ENCODE data around the gene ARHGAP18.
A peak's percentile ranks its signal among the peaks of the same experiment; 100 is the strongest.

Gene ARHGAP18

GRCh38 chr6:129686941-129687627 lies 22.9 kb downstream of the ARHGAP18 start:
- ChIA-PET CTCF (interaction anchor here (1.0 to 3.3 kb wide), 5 partner anchors 12 to 186 kb away, joined by 3 to 9 read pairs (median 3); no protein-coding TSS in a partner anchor), POLR2A (interaction anchor here (0.9 to 1.3 kb wide), 2 partner anchors 14 to 17 kb away, joined by 3 to 5 read pairs; no protein-coding TSS in a partner anchor)
- peak overlapping the region in 1 of 7 experiments; percentile 8 for H3K4me3 ChIP-seq (ENCODE audit: control insufficient read depth in 1 of 7, extremely low read depth in 1 of 7, insufficient read depth in 4 of 7, low read depth in 2 of 7, low read length in 6 of 7)
- H3K9me3 ChIP-seq (ENCODE audit: control extremely low read depth in 1 of 5, control insufficient read depth in 4 of 5, insufficient read depth in 2 of 5, low read depth in 1 of 5, low read length in 4 of 5) = no peaks in the 10 kb centered on the region
- peaks cover 26 to 84% (median 45%) of the 10 kb centered on the region in 4 experiments for H3K4me1 ChIP-seq (ENCODE audit: control extremely low read depth in 1 of 4, control insufficient read depth in 4 of 4, insufficient read depth in 4 of 4, low read length in 3 of 4)
- DNase-seq = peak; percentile 64 to 92 (median 87)
- H3K36me3 ChIP-seq (ENCODE audit: control insufficient read depth in 4 of 4, insufficient read depth in 4 of 4, low read length in 3 of 4) = no peaks in the 10 kb centered on the region
- WGBS (ENCODE audit: insufficient coverage) = 54% methylated on average over 5 of the region's 7 CpGs
- no peak overlapping the region for H3K27ac ChIP-seq (ENCODE audit: insufficient read depth in 1 of 2, low read depth in 1 of 2, low read length in 2 of 2, poor library complexity in 1 of 2, severe bottlenecking in 2 of 2)
- H3K27me3 ChIP-seq (replicated peaks in 2 of 5; ENCODE audit: control insufficient read depth in 4 of 5, insufficient read depth in 5 of 5, low read length in 4 of 5) = no peaks in the 10 kb centered on the region

GRCh38 chr6:129685662-129686031 lies 24.3 kb downstream of the ARHGAP18 start:
- Histone ChIP-seq H3K9me3 (ENCODE audit: control extremely low read depth in 1 of 5, control insufficient read depth in 4 of 5, insufficient read depth in 2 of 5, low read depth in 1 of 5, low read length in 4 of 5) (no peaks in the 10 kb centered on the region), H3K27ac (ENCODE audit: insufficient read depth in 1 of 2, low read depth in 1 of 2, low read length in 2 of 2, poor library complexity in 1 of 2, severe bottlenecking in 2 of 2) (peak overlapping the region in 1 of 2 experiments; percentile 86), H3K27me3 (replicated peaks in 2 of 5; ENCODE audit: control insufficient read depth in 4 of 5, insufficient read depth in 5 of 5, low read length in 4 of 5) (no peaks in the 10 kb centered on the region), H3K4me3 (ENCODE audit: control insufficient read depth in 1 of 7, extremely low read depth in 1 of 7, insufficient read depth in 4 of 7, low read depth in 2 of 7, low read length in 6 of 7) (peak overlapping the region in 2 of 7 experiments; percentile 1 to 10), H3K4me1 (ENCODE audit: control extremely low read depth in 1 of 4, control insufficient read depth in 4 of 4, insufficient read depth in 4 of 4, low read length in 3 of 4) (peaks cover 28 to 80% (median 44%) of the 10 kb centered on the region in 4 experiments), H3K36me3 (ENCODE audit: control insufficient read depth in 4 of 4, insufficient read depth in 4 of 4, low read length in 3 of 4) (no peaks in the 10 kb centered on the region)
- DNase-seq = peak in 2 of 3 donors; percentile 30 to 34
- WGBS (ENCODE audit: insufficient coverage) = 78% methylated on average over 3 of the region's 5 CpGs
- ChIA-PET CTCF (interaction anchor here (0.7 to 1.3 kb wide), 5 partner anchors 22 to 63 kb away, joined by 3 read pairs; partner anchors contain the start of gene ARHGAP18), POLR2A (interaction anchor here (0.6 kb wide), 1 partner anchor 87 kb away, joined by 3 read pairs; no protein-coding TSS in a partner anchor)

- no peaks in the 10 kb centered on the region for H3K36me3 ChIP-seq (ENCODE audit: control insufficient read depth in 4 of 4, insufficient read depth in 4 of 4, low read length in 3 of 4)
- H3K4me3 ChIP-seq (ENCODE audit: control insufficient read depth in 1 of 7, extremely low read depth in 1 of 7, insufficient read depth in 4 of 7, low read depth in 2 of 7, low read length in 6 of 7) = peak overlapping the region in 1 of 7 experiments; percentile 30
- CTCF ChIA-PET = interaction anchor here (0.9 to 1.8 kb wide), 8 partner anchors 9 to 88 kb away, joined by 3 to 7 read pairs (median 4); partner anchors contain the start of gene ARHGAP18
- WGBS (ENCODE audit: insufficient coverage) = 83% methylated on average over 7 of the region's 8 CpGs
- DNase-seq = no peak
- no peaks in the 10 kb centered on the region for H3K27me3 ChIP-seq (replicated peaks in 2 of 5; ENCODE audit: control insufficient read depth in 4 of 5, insufficient read depth in 5 of 5, low read length in 4 of 5)
- no peaks in the 10 kb centered on the region for H3K9me3 ChIP-seq (ENCODE audit: control extremely low read depth in 1 of 5, control insufficient read depth in 4 of 5, insufficient read depth in 2 of 5, low read depth in 1 of 5, low read length in 4 of 5)
- H3K27ac ChIP-seq (ENCODE audit: insufficient read depth in 1 of 2, low read depth in 1 of 2, low read length in 2 of 2, poor library complexity in 1 of 2, severe bottlenecking in 2 of 2) = peak overlapping the region in 1 of 2 experiments; percentile 86
- POLR2A ChIA-PET = interaction anchor here (0.6 kb wide), 1 partner anchor 87 kb away, joined by 3 read pairs; no protein-coding TSS in a partner anchor
- peaks cover 29 to 86% (median 44%) of the 10 kb centered on the region in 4 experiments for H3K4me1 ChIP-seq (ENCODE audit: control extremely low read depth in 1 of 4, control insufficient read depth in 4 of 4, insufficient read depth in 4 of 4, low read length in 3 of 4)
Measured at GRCh38 chr6:129684903-129685661, 24.9 kb downstream of the ARHGAP18 start.

GRCh38 chr6:129684323-129684884 lies 25.6 kb downstream of the ARHGAP18 start:
- WGBS (ENCODE audit: insufficient coverage) = no CpG with 5 or more reads among the region's 6 CpGs
- H3K9me3 ChIP-seq (ENCODE audit: control extremely low read depth in 1 of 5, control insufficient read depth in 4 of 5, insufficient read depth in 2 of 5, low read depth in 1 of 5, low read length in 4 of 5) = no peaks in the 10 kb centered on the region
- peak in 1 of 3 donors; percentile 31 for DNase-seq
- peak overlapping the region in 2 of 7 experiments; percentile 30 to 43 for H3K4me3 ChIP-seq (ENCODE audit: control insufficient read depth in 1 of 7, extremely low read depth in 1 of 7, insufficient read depth in 4 of 7, low read depth in 2 of 7, low read length in 6 of 7)
- H3K27me3 ChIP-seq (replicated peaks in 2 of 5; ENCODE audit: control insufficient read depth in 4 of 5, insufficient read depth in 5 of 5, low read length in 4 of 5) = no peaks in the 10 kb centered on the region
- H3K36me3 ChIP-seq (ENCODE audit: control insufficient read depth in 4 of 4, insufficient read depth in 4 of 4, low read length in 3 of 4) = no peaks in the 10 kb centered on the region
- POLR2A ChIA-PET = interaction anchor here (0.7 kb wide), 1 partner anchor 12 kb away, joined by 3 read pairs; no protein-coding TSS in a partner anchor
- CTCF ChIA-PET = interaction anchor here (1.0 to 2.6 kb wide), 9 partner anchors 8 to 87 kb away, joined by 3 to 12 read pairs (median 5); partner anchors contain the start of gene ARHGAP18
- H3K27ac ChIP-seq (ENCODE audit: insufficient read depth in 1 of 2, low read depth in 1 of 2, low read length in 2 of 2, poor library complexity in 1 of 2, severe bottlenecking in 2 of 2) = peak overlapping the region; percentile 48 to 86
- H3K4me1 ChIP-seq (ENCODE audit: control extremely low read depth in 1 of 4, control insufficient read depth in 4 of 4, insufficient read depth in 4 of 4, low read length in 3 of 4) = peaks cover 32 to 89% (median 45%) of the 10 kb centered on the region in 4 experiments

- ChIA-PET CTCF (interaction anchor here (0.7 to 2.6 kb wide), 10 partner anchors 9 to 86 kb away, joined by 3 to 12 read pairs (median 5); partner anchors contain the start of gene ARHGAP18), POLR2A (interaction anchor here (0.7 kb wide), 1 partner anchor 11 kb away, joined by 3 read pairs; no protein-coding TSS in a partner anchor)
- 0% methylated on average over 8 of the region's 9 CpGs for WGBS (ENCODE audit: insufficient coverage)
- Histone ChIP-seq H3K4me3 (ENCODE audit: control insufficient read depth in 1 of 7, extremely low read depth in 1 of 7, insufficient read depth in 4 of 7, low read depth in 2 of 7, low read length in 6 of 7) (peak overlapping the region in 3 of 7 experiments; percentile 6 to 43 (median 23)), H3K27me3 (replicated peaks in 2 of 5; ENCODE audit: control insufficient read depth in 4 of 5, insufficient read depth in 5 of 5, low read length in 4 of 5) (no peaks in the 10 kb centered on the region), H3K27ac (ENCODE audit: insufficient read depth in 1 of 2, low read depth in 1 of 2, low read length in 2 of 2, poor library complexity in 1 of 2, severe bottlenecking in 2 of 2) (peak overlapping the region; percentile 81 to 86), H3K36me3 (ENCODE audit: control insufficient read depth in 4 of 4, insufficient read depth in 4 of 4, low read length in 3 of 4) (no peaks in the 10 kb centered on the region), H3K9me3 (ENCODE audit: control extremely low read depth in 1 of 5, control insufficient read depth in 4 of 5, insufficient read depth in 2 of 5, low read depth in 1 of 5, low read length in 4 of 5) (no peaks in the 10 kb centered on the region), H3K4me1 (ENCODE audit: control extremely low read depth in 1 of 4, control insufficient read depth in 4 of 4, insufficient read depth in 4 of 4, low read length in 3 of 4) (peaks cover 32 to 85% (median 45%) of the 10 kb centered on the region in 4 experiments)
- peak; percentile 96 to 99 (median 96) for DNase-seq
Measured at GRCh38 chr6:129683601-129684322, 26.2 kb downstream of the ARHGAP18 start.

- DNase-seq = no peak
- Histone ChIP-seq H3K9me3 (ENCODE audit: control extremely low read depth in 1 of 5, control insufficient read depth in 4 of 5, insufficient read depth in 2 of 5, low read depth in 1 of 5, low read length in 4 of 5) (no peaks in the 10 kb centered on the region), H3K27ac (ENCODE audit: insufficient read depth in 1 of 2, low read depth in 1 of 2, low read length in 2 of 2, poor library complexity in 1 of 2, severe bottlenecking in 2 of 2) (no peak overlapping the region), H3K4me1 (ENCODE audit: control extremely low read depth in 1 of 4, control insufficient read depth in 4 of 4, insufficient read depth in 4 of 4, low read length in 3 of 4) (peaks cover 30 to 70% (median 37%) of the 10 kb centered on the region in 4 experiments), H3K36me3 (ENCODE audit: control insufficient read depth in 4 of 4, insufficient read depth in 4 of 4, low read length in 3 of 4) (no peaks in the 10 kb centered on the region), H3K4me3 (ENCODE audit: control insufficient read depth in 1 of 7, extremely low read depth in 1 of 7, insufficient read depth in 4 of 7, low read depth in 2 of 7, low read length in 6 of 7) (no peak overlapping the region), H3K27me3 (replicated peaks in 2 of 5; ENCODE audit: control insufficient read depth in 4 of 5, insufficient read depth in 5 of 5, low read length in 4 of 5) (no peaks in the 10 kb centered on the region)
- no CpG with 5 or more reads among the region's 2 CpGs for WGBS (ENCODE audit: insufficient coverage)
- POLR2A ChIA-PET = no interaction called here
- CTCF ChIA-PET = interaction anchor here (1.5 to 2.6 kb wide), 2 partner anchors 9 to 47 kb away, joined by 3 to 12 read pairs; no protein-coding TSS in a partner anchor
Measured at GRCh38 chr6:129681913-129682205, 28.1 kb downstream of the ARHGAP18 start.

All from common myeloid progenitor, CD34-positive (primary cell).